GM12878 (cell line): ENCODE measurements around the gene ZNF280C. TPM values are rescaled to one million over a fixed set of nuclear protein-coding genes. Genes with fewer than 3 reads are reported as not detected.

ENCODE experiments used
- ATAC-seq: fragments of 200-7000 bp; cut with Tn5 transposase; 3 replicates; pipeline ENCODE4 v1.9.1; 2020; ENCODE audit warnings: mild to moderate bottlenecking, moderate library complexity
- BruUV-seq: library from RNA; stranded (reverse); fragments of 400-500 nt; replicated peaks from 2 replicates; lab custom pipeline; 2021; lab: Mats Ljungman, UMichigan
- CTCF ChIA-PET: fragments of 300-600 bp; sonication (Branson Sonifier 250); formaldehyde crosslinking; extraction: SDS; loops from one replicate; lab custom pipeline; 2021; ENCODE audit warnings: inconsistent platforms; lab: Yijun Ruan, JAX
- POLR2A ChIA-PET: fragments of 350-600 bp; formaldehyde crosslinking; extraction: SDS; loops from one replicate; lab custom pipeline; 2021; ENCODE audit warnings: inconsistent platforms; lab: Charles Lee
- RAD21 ChIA-PET: fragments of 300-600 bp; sonication (Branson Sonifier 250); formaldehyde crosslinking; loops from one replicate; lab custom pipeline; 2023; ENCODE audit warnings: antibody characterized with exemption; ENCODE audit not compliant: unreplicated experiment; lab: Charles Lee
- SMC1A ChIA-PET: fragments of 300-600 bp; sonication (Branson Sonifier 250); formaldehyde crosslinking; loops from one replicate; lab custom pipeline; 2023; ENCODE audit not compliant: unreplicated experiment, uncharacterized antibody; lab: Charles Lee
- DNase-seq: peaks from one replicate; pipeline ENCODE4 v3.0.0-alpha.2; 2011; ENCODE audit warnings: low read depth, low spot score
- FAIRE-seq: peaks from 3 replicates; lab custom pipeline; 2011; peaks lifted over from hg19 to GRCh38; lab: Jason Lieb, UNC
- H2AFZ ChIP-seq: 2 replicates; pipeline ENCODE4 v1.6.0; 2011; ENCODE audit warnings: low read depth, low read length, control low read depth; ENCODE audit not compliant: control insufficient read depth
- H3K27ac ChIP-seq: 2 replicates; pipeline ENCODE4 v1.5.1; 2011; ENCODE audit warnings: control low read depth; ENCODE audit not compliant: control insufficient read depth, insufficient read depth
- H3K27me3 ChIP-seq, 2 experiments: replicated peaks in 1 of 2; 2 replicates each; pipeline versions ENCODE4 v1.6.0 to v1.6.1; 2011; ENCODE audit warnings: low read length in 1 of 2; ENCODE audit not compliant: control insufficient read depth in 2 of 2, insufficient read depth in 2 of 2
- H3K36me3 ChIP-seq, 2 experiments: 2 replicates each; pipeline ENCODE4 v1.5.1; 2011; ENCODE audit warnings: low read length in 1 of 2; ENCODE audit not compliant: control insufficient read depth in 2 of 2, insufficient read depth in 2 of 2
- H3K4me1 ChIP-seq: 2 replicates; pipeline ENCODE4 v1.6.1; 2011; ENCODE audit warnings: mild to moderate bottlenecking, low read length, moderate library complexity, mixed read lengths; ENCODE audit not compliant: control insufficient read depth, insufficient read depth
- H3K4me2 ChIP-seq: 2 replicates; pipeline ENCODE4 v1.6.0; 2011; ENCODE audit warnings: control low read depth; ENCODE audit not compliant: control insufficient read depth, insufficient read depth
- H3K4me3 ChIP-seq: fragments of 200-600 bp; sonication (generic); 2 replicates; pipeline ENCODE4 v1.5.1; 2016
- H3K79me2 ChIP-seq: 2 replicates; pipeline ENCODE4 v1.6.0; 2011; ENCODE audit warnings: low read length; ENCODE audit not compliant: control insufficient read depth, insufficient read depth
- H3K9ac ChIP-seq: 2 replicates; pipeline ENCODE4 v1.8.0; 2011; ENCODE audit warnings: low read length, control low read depth, mixed read lengths; ENCODE audit not compliant: control insufficient read depth, insufficient read depth
- H3K9me3 ChIP-seq: replicated peaks from 3 replicates; pipeline ENCODE4 v1.5.1; 2011; ENCODE audit warnings: mild to moderate bottlenecking, low read length; ENCODE audit not compliant: control insufficient read depth, insufficient read depth
- H4K20me1 ChIP-seq: 2 replicates; pipeline ENCODE4 v1.6.0; 2011; ENCODE audit not compliant: control insufficient read depth, insufficient read depth
- BHLHE40 ChIP-seq, 2 experiments: fragments of 450-650 bp in 1 of 2; IDR thresholded peaks; 2 replicates each; pipeline ENCODE4 v1.6.1; 2011 to 2017; ENCODE audit warnings: low read depth in 2 of 2, borderline replicate concordance in 1 of 2, improper control_type of control experiment in 1 of 2, low read length in 1 of 2, mild to moderate bottlenecking in 1 of 2
- CBFB ChIP-seq: IDR thresholded peaks from 2 replicates; pipeline ENCODE4 v1.6.1; 2016; ENCODE audit warnings: antibody characterized with exemption, low read depth
- CEBPB ChIP-seq, 2 experiments: fragments of 150-350 bp in 1 of 2; IDR thresholded peaks; 2 replicates each; pipeline ENCODE4 v1.6.1; 2012 to 2014; ENCODE audit warnings: low read depth in 2 of 2, low read length in 2 of 2, borderline replicate concordance in 1 of 2, inconsistent platforms in 1 of 2
- CHD2 ChIP-seq: IDR thresholded peaks from 2 replicates; pipeline ENCODE4 v1.6.1; 2011; ENCODE audit warnings: low read depth, low read length, improper control_type of control experiment, borderline replicate concordance
- CHD4 ChIP-seq: fragments of 200-600 bp; sonication (generic); IDR thresholded peaks from 2 replicates; pipeline ENCODE4 v1.6.1; 2016; ENCODE audit warnings: mild to moderate bottlenecking
- HDGF ChIP-seq: fragments of 450-650 bp; IDR thresholded peaks from 2 replicates; pipeline ENCODE4 v1.6.1; 2016; ENCODE audit warnings: antibody characterized with exemption
- IKZF1 ChIP-seq: fragments of 450-650 bp; conservative IDR thresholded peaks from 2 replicates; pipeline ENCODE4 v1.6.1; 2017; ENCODE audit warnings: antibody characterized with exemption, mild to moderate bottlenecking
- JUND ChIP-seq: IDR thresholded peaks from 2 replicates; pipeline ENCODE4 v1.6.1; 2012; ENCODE audit warnings: low read depth, mild to moderate bottlenecking, low read length, improper control_type of control experiment, moderate library complexity
- KDM1A ChIP-seq: fragments of 200-600 bp; sonication (generic); IDR thresholded peaks from 2 replicates; pipeline ENCODE4 v1.6.1; 2016; ENCODE audit warnings: borderline replicate concordance
- KLF5 ChIP-seq: fragments of 450-650 bp; IDR thresholded peaks from 2 replicates; pipeline ENCODE4 v1.6.1; 2014; ENCODE audit warnings: mild to moderate bottlenecking; ENCODE audit not compliant: partially characterized antibody
- MXI1 ChIP-seq: fragments of 150-350 bp; IDR thresholded peaks from 2 replicates; pipeline ENCODE4 v1.6.1; 2011; ENCODE audit warnings: low read depth, mild to moderate bottlenecking, inconsistent platforms, low read length, improper control_type of control experiment
- PAX8 ChIP-seq: fragments of 450-650 bp; IDR thresholded peaks from 2 replicates; pipeline ENCODE4 v1.6.1; 2017; ENCODE audit warnings: mild to moderate bottlenecking, moderate library complexity
- POLR2AphosphoS2 ChIP-seq: IDR thresholded peaks from 2 replicates; pipeline ENCODE4 v1.6.1; 2011; ENCODE audit warnings: low read depth, mild to moderate bottlenecking, low read length, improper control_type of control experiment, moderate library complexity
- POLR2AphosphoS5 ChIP-seq: IDR thresholded peaks from 2 replicates; pipeline ENCODE4 v1.6.1; 2011; ENCODE audit warnings: mild to moderate bottlenecking, low read length, inconsistent platforms
- RCOR1 ChIP-seq: conservative IDR thresholded peaks from 2 replicates; pipeline ENCODE4 v1.6.1; 2012; ENCODE audit warnings: low read depth, low read length, improper control_type of control experiment
- RELB ChIP-seq: fragments of 450-650 bp; IDR thresholded peaks from 2 replicates; pipeline ENCODE4 v1.6.1; 2017; ENCODE audit warnings: low read depth, mild to moderate bottlenecking, moderate library complexity
- SPI1 ChIP-seq: IDR thresholded peaks from 2 replicates; pipeline ENCODE4 v1.6.1; 2011; ENCODE audit warnings: low read depth, mild to moderate bottlenecking, low read length, moderate library complexity, borderline replicate concordance; ENCODE audit not compliant: insufficient read depth
- STAT3 ChIP-seq: IDR thresholded peaks from 2 replicates; pipeline ENCODE4 v1.6.1; 2011; ENCODE audit warnings: low read depth, low read length, improper control_type of control experiment
- SUPT20H ChIP-seq: IDR thresholded peaks from 2 replicates; pipeline ENCODE4 v1.6.1; 2011; ENCODE audit warnings: low read depth, mild to moderate bottlenecking, low read length, moderate library complexity, borderline replicate concordance; ENCODE audit not compliant: control insufficient read depth
- TCF7 ChIP-seq: IDR thresholded peaks from 2 replicates; pipeline ENCODE4 v1.6.1; 2014; ENCODE audit warnings: antibody characterized with exemption, borderline replicate concordance
- ZNF207 ChIP-seq: fragments of 450-650 bp; IDR thresholded peaks from 2 replicates; pipeline ENCODE4 v1.6.1; 2014; ENCODE audit warnings: antibody characterized with exemption, mild to moderate bottlenecking, borderline replicate concordance
- WGBS: methylation state at CpG from one replicate; pipeline ENCODE4 v1.1.6; 2016; ENCODE audit warnings: low lambda C conversion rate; ENCODE audit not compliant: insufficient replicate concordance, insufficient coverage; ENCODE audit errors: missing lambda C conversion rate; 5-methylcytosine and 5-hydroxymethylcytosine counted together
- in situ Hi-C: fragments of 300-500 bp; cut with MboI; formaldehyde crosslinking; loops from 9 replicates; pipeline ENCODE4 v1.14.3; 2018; ENCODE audit warnings: mixed read lengths
- intact Hi-C: fragments of 100-400 bp; cut with micrococcal nuclease; formaldehyde crosslinking; loops from one replicate; pipeline ENCODE4 v1.14.2; 2022; ENCODE audit not compliant: unreplicated experiment
- polyA plus RNA-seq, 11 experiments: library from polyadenylated mRNA; depleted of rRNA in 4 of 11; unstranded in 6 of 11; stranded (reverse) in 5 of 11; fragments of >200 nt; fragmentation: Nextera tagmentation in 4 of 11; fragmentation: Illumina TruSeq in 1 of 11; extraction: Ambion mirVana in 4 of 11; extraction: Trizol in 1 of 11; gene quantifications; 1 replicate in 1 of 11; 2 replicates in 10 of 11; pipeline versions ENCODE4 v1.2.1 to v1.2.3, GENCODE V29; 2011 to 2016; ENCODE audit warnings: inconsistent platforms in 2 of 11, missing spikeins in 2 of 11, low read depth in 1 of 11
- total RNA-seq, 4 experiments: library from RNA; depleted of rRNA in 3 of 4; stranded (reverse); fragments of >200 nt in 3 of 4; fragmentation: Illumina TruSeq in 1 of 4; extraction: Trizol in 1 of 4; gene quantifications; 2 replicates each; pipeline versions ENCODE4 v1.2.1 to v1.2.3, GENCODE V29; 2013 to 2021

The ZNF280C gene
- total and polyA plus RNA-seq, 10 of the 15 experiments (the other 5 are each of a cell fraction or from before 2014, with no cell fraction given): 0.82 to 8.8 (median 5.7) TPM

- 23% methylated on average over 34 of the region's 36 CpGs for WGBS
- H2AFZ ChIP-seq: peak overlapping the region; percentile 71
- ChIA-PET CTCF (interaction anchor here (0.5 to 1.6 kb wide), 8 partner anchors 11 to 110 kb away, joined by 3 to 6 read pairs (median 4); no protein-coding TSS in a partner anchor), POLR2A (interaction anchor here (0.6 to 4.2 kb wide), 9 partner anchors 9 to 110 kb away, joined by 3 to 28 read pairs (median 4); no protein-coding TSS in a partner anchor), RAD21 (interaction anchor here (1.0 to 3.0 kb wide), 4 partner anchors 62 to 91 kb away, joined by 4 to 13 read pairs (median 4); no protein-coding TSS in a partner anchor), SMC1A (interaction anchor here (0.6 to 3.1 kb wide), 7 partner anchors 9 to 390 kb away, joined by 3 to 13 read pairs (median 4); no protein-coding TSS in a partner anchor)
- H3K4me1 ChIP-seq: peaks cover 12% of the 10 kb centered on the region
- H3K79me2 ChIP-seq: peaks cover 46% of the 10 kb centered on the region
- H3K4me2 ChIP-seq: peak overlapping the region; percentile 62
- DNase-seq: peak; percentile 39
- peak overlapping the region; percentile 84 for H3K27ac ChIP-seq
- in situ Hi-C loops: loop anchor here (10.0 kb wide), 1 partner anchor 86 kb away; no protein-coding TSS in a partner anchor
- intact Hi-C loops: loop anchor here (5.0 to 10.0 kb wide), 4 partner anchors 49 to 396 kb away; partner anchors contain the start of gene SASH3
- H3K36me3 ChIP-seq: no peaks in the 10 kb centered on the region
- peak; percentile 85 for ATAC-seq
- BruUV-seq: no TSS peak
- no peaks in the 10 kb centered on the region for H3K9me3 ChIP-seq
- peak overlapping the region; percentile 75; the same call in 1 of the 2 replicates for H3K9ac ChIP-seq
- no peaks in the 10 kb centered on the region for H3K27me3 ChIP-seq
- H3K4me3 ChIP-seq: peak overlapping the region; percentile 80
- no peaks in the 10 kb centered on the region for H4K20me1 ChIP-seq
- no peak for FAIRE-seq
- 0 out of 2 replicates have a peak, but pooled peaks have one; percentile 63 for TF ChIP-seq JUND
- TF ChIP-seq TCF7: no peak
- no peak for TF ChIP-seq CBFB
- peak; percentile 96 for TF ChIP-seq KLF5
- peak; percentile 66 for TF ChIP-seq RELB
- peak; percentile 53; the same call in 1 of the 2 replicates for TF ChIP-seq POLR2AphosphoS5
- no peak for TF ChIP-seq STAT3
- no peak for TF ChIP-seq SUPT20H
- TF ChIP-seq IKZF1: 0 out of 2 replicates have a peak, but pooled peaks have one; percentile 22
- no peak for TF ChIP-seq KDM1A
- no peak for TF ChIP-seq POLR2AphosphoS2
- TF ChIP-seq CHD4: no peak
- no peak for TF ChIP-seq HDGF
- TF ChIP-seq SPI1: no peak
- no peak; the same call in 1 of the 2 replicates for TF ChIP-seq MXI1
- no peak for TF ChIP-seq CEBPB (IDR thresholded peaks at IDR 0.05; ENCODE audit: borderline replicate concordance in 1 of 2, low read depth in 2 of 2, low read length in 2 of 2)
- no peak for TF ChIP-seq PAX8
- TF ChIP-seq RCOR1: no peak
- peak; percentile 68 to 76 for TF ChIP-seq BHLHE40 (IDR thresholded peaks at IDR 0.05; ENCODE audit: borderline replicate concordance in 1 of 2, low read depth in 2 of 2, low read length in 1 of 2)
- TF ChIP-seq CHD2: no peak
- no peak for TF ChIP-seq ZNF207
Observed at GRCh38 chrX:130170752-130171445, 97.8 kb downstream of the ZNF280C start.
